GM12878 (cell line): Measurements from ENCODE around the gene ATF7IP. TPM values are rescaled to one million over a fixed set of nuclear protein-coding genes. Genes with fewer than 3 reads are reported as not detected.

ENCODE experiments used
- ATAC-seq: fragments of 200-7000 bp; cut with Tn5 transposase; 3 replicates; pipeline ENCODE4 v1.9.1; 2020; ENCODE audit warnings: mild to moderate bottlenecking, moderate library complexity
- BruUV-seq: library from RNA; stranded (reverse); fragments of 400-500 nt; replicated peaks from 2 replicates; lab custom pipeline; 2021; lab: Mats Ljungman, UMichigan
- CTCF ChIA-PET: fragments of 300-600 bp; sonication (Branson Sonifier 250); formaldehyde crosslinking; extraction: SDS; loops from one replicate; lab custom pipeline; 2021; ENCODE audit warnings: inconsistent platforms; lab: Yijun Ruan, JAX
- POLR2A ChIA-PET: fragments of 350-600 bp; formaldehyde crosslinking; extraction: SDS; loops from one replicate; lab custom pipeline; 2021; ENCODE audit warnings: inconsistent platforms; lab: Charles Lee
- RAD21 ChIA-PET: fragments of 300-600 bp; sonication (Branson Sonifier 250); formaldehyde crosslinking; loops from one replicate; lab custom pipeline; 2023; ENCODE audit warnings: antibody characterized with exemption; ENCODE audit not compliant: unreplicated experiment; lab: Charles Lee
- SMC1A ChIA-PET: fragments of 300-600 bp; sonication (Branson Sonifier 250); formaldehyde crosslinking; loops from one replicate; lab custom pipeline; 2023; ENCODE audit not compliant: unreplicated experiment, uncharacterized antibody; lab: Charles Lee
- DNase-seq: peaks from one replicate; pipeline ENCODE4 v3.0.0-alpha.2; 2011; ENCODE audit warnings: low read depth, low spot score
- FAIRE-seq: peaks from 3 replicates; lab custom pipeline; 2011; peaks lifted over from hg19 to GRCh38; lab: Jason Lieb, UNC
- H2AFZ ChIP-seq: 2 replicates; pipeline ENCODE4 v1.6.0; 2011; ENCODE audit warnings: low read depth, low read length, control low read depth; ENCODE audit not compliant: control insufficient read depth
- H3K27ac ChIP-seq: 2 replicates; pipeline ENCODE4 v1.5.1; 2011; ENCODE audit warnings: control low read depth; ENCODE audit not compliant: control insufficient read depth, insufficient read depth
- H3K27me3 ChIP-seq, 2 experiments: replicated peaks in 1 of 2; 2 replicates each; pipeline versions ENCODE4 v1.6.0 to v1.6.1; 2011; ENCODE audit warnings: low read length in 1 of 2; ENCODE audit not compliant: control insufficient read depth in 2 of 2, insufficient read depth in 2 of 2
- H3K36me3 ChIP-seq, 2 experiments: 2 replicates each; pipeline ENCODE4 v1.5.1; 2011; ENCODE audit warnings: low read length in 1 of 2; ENCODE audit not compliant: control insufficient read depth in 2 of 2, insufficient read depth in 2 of 2
- H3K4me1 ChIP-seq: 2 replicates; pipeline ENCODE4 v1.6.1; 2011; ENCODE audit warnings: mild to moderate bottlenecking, low read length, moderate library complexity, mixed read lengths; ENCODE audit not compliant: control insufficient read depth, insufficient read depth
- H3K4me2 ChIP-seq: 2 replicates; pipeline ENCODE4 v1.6.0; 2011; ENCODE audit warnings: control low read depth; ENCODE audit not compliant: control insufficient read depth, insufficient read depth
- H3K4me3 ChIP-seq: fragments of 200-600 bp; sonication (generic); 2 replicates; pipeline ENCODE4 v1.5.1; 2016
- H3K79me2 ChIP-seq: 2 replicates; pipeline ENCODE4 v1.6.0; 2011; ENCODE audit warnings: low read length; ENCODE audit not compliant: control insufficient read depth, insufficient read depth
- H3K9ac ChIP-seq: 2 replicates; pipeline ENCODE4 v1.8.0; 2011; ENCODE audit warnings: low read length, control low read depth, mixed read lengths; ENCODE audit not compliant: control insufficient read depth, insufficient read depth
- H3K9me3 ChIP-seq: replicated peaks from 3 replicates; pipeline ENCODE4 v1.5.1; 2011; ENCODE audit warnings: mild to moderate bottlenecking, low read length; ENCODE audit not compliant: control insufficient read depth, insufficient read depth
- H4K20me1 ChIP-seq: 2 replicates; pipeline ENCODE4 v1.6.0; 2011; ENCODE audit not compliant: control insufficient read depth, insufficient read depth
- JUNB ChIP-seq: IDR thresholded peaks from 2 replicates; pipeline ENCODE4 v1.6.1; 2016; ENCODE audit warnings: antibody characterized with exemption, mild to moderate bottlenecking
- NFYA ChIP-seq: IDR thresholded peaks from 2 replicates; pipeline ENCODE4 v1.6.1; 2011; ENCODE audit warnings: low read depth, mild to moderate bottlenecking, low read length, improper control_type of control experiment, borderline replicate concordance
- NR2F1 ChIP-seq: fragments of 450-650 bp; conservative IDR thresholded peaks from 2 replicates; pipeline ENCODE4 v1.6.1; 2017; ENCODE audit warnings: mild to moderate bottlenecking
- PML ChIP-seq: IDR thresholded peaks from 2 replicates; pipeline ENCODE4 v1.6.1; 2012; ENCODE audit warnings: low read length, inconsistent platforms
- SMAD1 ChIP-seq: fragments of 450-650 bp; IDR thresholded peaks from 2 replicates; pipeline ENCODE4 v1.6.1; 2018; ENCODE audit warnings: mild to moderate bottlenecking, low read depth; ENCODE audit not compliant: partially characterized antibody
- TCF7 ChIP-seq: IDR thresholded peaks from 2 replicates; pipeline ENCODE4 v1.6.1; 2014; ENCODE audit warnings: antibody characterized with exemption, borderline replicate concordance
- ZNF622 ChIP-seq: fragments of 450-650 bp; IDR thresholded peaks from 2 replicates; pipeline ENCODE4 v1.6.1; 2017; ENCODE audit warnings: mild to moderate bottlenecking, inconsistent platforms
- ZZZ3 ChIP-seq: IDR thresholded peaks from 2 replicates; pipeline ENCODE4 v1.6.1; 2011; ENCODE audit warnings: low read depth; ENCODE audit not compliant: control insufficient read depth, insufficient read length
- WGBS: methylation state at CpG from one replicate; pipeline ENCODE4 v1.1.6; 2016; ENCODE audit warnings: low lambda C conversion rate; ENCODE audit not compliant: insufficient replicate concordance, insufficient coverage; ENCODE audit errors: missing lambda C conversion rate; 5-methylcytosine and 5-hydroxymethylcytosine counted together
- in situ Hi-C: fragments of 300-500 bp; cut with MboI; formaldehyde crosslinking; loops from 9 replicates; pipeline ENCODE4 v1.14.3; 2018; ENCODE audit warnings: mixed read lengths
- intact Hi-C: fragments of 100-400 bp; cut with micrococcal nuclease; formaldehyde crosslinking; loops from one replicate; pipeline ENCODE4 v1.14.2; 2022; ENCODE audit not compliant: unreplicated experiment
- polyA plus RNA-seq, 11 experiments: library from polyadenylated mRNA; depleted of rRNA in 4 of 11; unstranded in 6 of 11; stranded (reverse) in 5 of 11; fragments of >200 nt; fragmentation: Nextera tagmentation in 4 of 11; fragmentation: Illumina TruSeq in 1 of 11; extraction: Ambion mirVana in 4 of 11; extraction: Trizol in 1 of 11; gene quantifications; 1 replicate in 1 of 11; 2 replicates in 10 of 11; pipeline versions ENCODE4 v1.2.1 to v1.2.3, GENCODE V29; 2011 to 2016; ENCODE audit warnings: inconsistent platforms in 2 of 11, missing spikeins in 2 of 11, low read depth in 1 of 11
- total RNA-seq, 4 experiments: library from RNA; depleted of rRNA in 3 of 4; stranded (reverse); fragments of >200 nt in 3 of 4; fragmentation: Illumina TruSeq in 1 of 4; extraction: Trizol in 1 of 4; gene quantifications; 2 replicates each; pipeline versions ENCODE4 v1.2.1 to v1.2.3, GENCODE V29; 2013 to 2021
- TF ChIP-seq, protein P1 (sequence below): fragments of 450-650 bp; IDR thresholded peaks from 2 replicates; pipeline ENCODE4 v1.6.1; 2017; ENCODE audit warnings: low read depth, mild to moderate bottlenecking, moderate library complexity
- TF ChIP-seq, protein P2 (sequence below): fragments of 450-650 bp; IDR thresholded peaks from 2 replicates; pipeline ENCODE4 v1.6.1; 2017; ENCODE audit warnings: mild to moderate bottlenecking, low read depth, inconsistent platforms; ENCODE audit not compliant: poor library complexity, severe bottlenecking
- TF ChIP-seq, protein P3 (sequence below): fragments of 450-650 bp; IDR thresholded peaks from 2 replicates; pipeline ENCODE4 v1.6.1; 2016; ENCODE audit warnings: mild to moderate bottlenecking
- TF ChIP-seq, protein P4 (sequence below): fragments of 450-650 bp; IDR thresholded peaks from 2 replicates; pipeline ENCODE4 v1.6.1; 2016; ENCODE audit warnings: mild to moderate bottlenecking

ATF7IP gene
- total and polyA plus RNA-seq, 10 of the 15 experiments (the other 5 are each of a cell fraction or from before 2014, with no cell fraction given): 6.2 to 66.6 (median 29.3) TPM

DNA sequence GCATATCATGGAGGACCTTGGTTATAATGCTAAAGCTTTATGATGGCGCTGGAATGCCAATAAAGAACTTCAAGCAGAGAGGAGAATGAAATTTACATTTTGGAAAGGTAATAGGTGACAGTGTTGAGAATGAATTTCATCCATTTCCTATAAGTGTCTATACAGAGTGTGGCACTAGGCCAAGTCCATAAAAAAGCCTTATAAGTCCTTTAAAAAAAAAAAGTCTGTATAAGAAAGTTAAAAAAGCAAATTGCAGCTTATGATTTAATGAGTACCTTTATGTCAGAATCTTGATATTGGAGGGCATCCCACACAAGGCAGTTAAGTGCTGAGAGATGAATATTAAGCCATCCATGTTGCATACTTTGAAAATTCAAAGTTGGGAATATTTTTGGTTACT, 62.4 kb downstream of the ATF7IP start:
- Histone ChIP-seq H2AFZ (no peak overlapping the region), H3K4me3 (no peak overlapping the region), H3K9me3 (peaks cover 21% of the 10 kb centered on the region), H4K20me1 (no peaks in the 10 kb centered on the region), H3K4me2 (no peak overlapping the region), H3K27ac (no peak overlapping the region), H3K27me3 (no peaks in the 10 kb centered on the region), H3K9ac (no peak overlapping the region), H3K79me2 (peaks cover 36% of the 10 kb centered on the region), H3K36me3 (peaks cover 4 to 20% of the 10 kb centered on the region in 2 experiments; a peak in 3 of 4 replicates), H3K4me1 (no peaks in the 10 kb centered on the region)
- CTCF ChIA-PET: interaction anchor here (0.7 to 1.7 kb wide), 6 partner anchors 33 to 242 kb away, joined by 3 to 4 read pairs (median 3); no protein-coding TSS in a partner anchor
- ATAC-seq (no peak), DNase-seq (no peak), FAIRE-seq (no peak)
- intact Hi-C loops (no loop called here), in situ Hi-C loops (no loop called here)
- RAD21 ChIA-PET: interaction anchor here (0.6 to 0.9 kb wide), 2 partner anchors 33 to 257 kb away, joined by 3 read pairs; no protein-coding TSS in a partner anchor
- SMC1A ChIA-PET: interaction anchor here (0.8 to 2.1 kb wide), 2 partner anchors 11 to 32 kb away, joined by 3 to 5 read pairs; no protein-coding TSS in a partner anchor
- BruUV-seq: no TSS peak
- TF ChIP-seq ZNF622 (no peak), NFYA (no peak), SMAD1 (no peak), PML (no peak), TCF7 (no peak), ZZZ3 (no peak), NR2F1 (no peak), JUNB (no peak)
- TF ChIP-seq, protein P1, sequence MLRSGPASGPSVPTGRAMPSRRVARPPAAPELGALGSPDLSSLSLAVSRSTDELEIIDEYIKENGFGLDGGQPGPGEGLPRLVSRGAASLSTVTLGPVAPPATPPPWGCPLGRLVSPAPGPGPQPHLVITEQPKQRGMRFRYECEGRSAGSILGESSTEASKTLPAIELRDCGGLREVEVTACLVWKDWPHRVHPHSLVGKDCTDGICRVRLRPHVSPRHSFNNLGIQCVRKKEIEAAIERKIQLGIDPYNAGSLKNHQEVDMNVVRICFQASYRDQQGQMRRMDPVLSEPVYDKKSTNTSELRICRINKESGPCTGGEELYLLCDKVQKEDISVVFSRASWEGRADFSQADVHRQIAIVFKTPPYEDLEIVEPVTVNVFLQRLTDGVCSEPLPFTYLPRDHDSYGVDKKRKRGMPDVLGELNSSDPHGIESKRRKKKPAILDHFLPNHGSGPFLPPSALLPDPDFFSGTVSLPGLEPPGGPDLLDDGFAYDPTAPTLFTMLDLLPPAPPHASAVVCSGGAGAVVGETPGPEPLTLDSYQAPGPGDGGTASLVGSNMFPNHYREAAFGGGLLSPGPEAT: no peak
- TF ChIP-seq, protein P2, sequence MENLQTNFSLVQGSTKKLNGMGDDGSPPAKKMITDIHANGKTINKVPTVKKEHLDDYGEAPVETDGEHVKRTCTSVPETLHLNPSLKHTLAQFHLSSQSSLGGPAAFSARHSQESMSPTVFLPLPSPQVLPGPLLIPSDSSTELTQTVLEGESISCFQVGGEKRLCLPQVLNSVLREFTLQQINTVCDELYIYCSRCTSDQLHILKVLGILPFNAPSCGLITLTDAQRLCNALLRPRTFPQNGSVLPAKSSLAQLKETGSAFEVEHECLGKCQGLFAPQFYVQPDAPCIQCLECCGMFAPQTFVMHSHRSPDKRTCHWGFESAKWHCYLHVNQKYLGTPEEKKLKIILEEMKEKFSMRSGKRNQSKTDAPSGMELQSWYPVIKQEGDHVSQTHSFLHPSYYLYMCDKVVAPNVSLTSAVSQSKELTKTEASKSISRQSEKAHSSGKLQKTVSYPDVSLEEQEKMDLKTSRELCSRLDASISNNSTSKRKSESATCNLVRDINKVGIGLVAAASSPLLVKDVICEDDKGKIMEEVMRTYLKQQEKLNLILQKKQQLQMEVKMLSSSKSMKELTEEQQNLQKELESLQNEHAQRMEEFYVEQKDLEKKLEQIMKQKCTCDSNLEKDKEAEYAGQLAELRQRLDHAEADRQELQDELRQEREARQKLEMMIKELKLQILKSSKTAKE: no peak
- TF ChIP-seq, protein P3, sequence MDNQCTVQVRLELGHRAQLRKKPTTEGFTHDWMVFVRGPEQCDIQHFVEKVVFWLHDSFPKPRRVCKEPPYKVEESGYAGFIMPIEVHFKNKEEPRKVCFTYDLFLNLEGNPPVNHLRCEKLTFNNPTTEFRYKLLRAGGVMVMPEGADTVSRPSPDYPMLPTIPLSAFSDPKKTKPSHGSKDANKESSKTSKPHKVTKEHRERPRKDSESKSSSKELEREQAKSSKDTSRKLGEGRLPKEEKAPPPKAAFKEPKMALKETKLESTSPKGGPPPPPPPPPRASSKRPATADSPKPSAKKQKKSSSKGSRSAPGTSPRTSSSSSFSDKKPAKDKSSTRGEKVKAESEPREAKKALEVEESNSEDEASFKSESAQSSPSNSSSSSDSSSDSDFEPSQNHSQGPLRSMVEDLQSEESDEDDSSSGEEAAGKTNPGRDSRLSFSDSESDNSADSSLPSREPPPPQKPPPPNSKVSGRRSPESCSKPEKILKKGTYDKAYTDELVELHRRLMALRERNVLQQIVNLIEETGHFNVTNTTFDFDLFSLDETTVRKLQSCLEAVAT: no peak
- TF ChIP-seq, protein P4, sequence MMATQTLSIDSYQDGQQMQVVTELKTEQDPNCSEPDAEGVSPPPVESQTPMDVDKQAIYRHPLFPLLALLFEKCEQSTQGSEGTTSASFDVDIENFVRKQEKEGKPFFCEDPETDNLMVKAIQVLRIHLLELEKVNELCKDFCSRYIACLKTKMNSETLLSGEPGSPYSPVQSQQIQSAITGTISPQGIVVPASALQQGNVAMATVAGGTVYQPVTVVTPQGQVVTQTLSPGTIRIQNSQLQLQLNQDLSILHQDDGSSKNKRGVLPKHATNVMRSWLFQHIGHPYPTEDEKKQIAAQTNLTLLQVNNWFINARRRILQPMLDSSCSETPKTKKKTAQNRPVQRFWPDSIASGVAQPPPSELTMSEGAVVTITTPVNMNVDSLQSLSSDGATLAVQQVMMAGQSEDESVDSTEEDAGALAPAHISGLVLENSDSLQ: no peak
- POLR2A ChIA-PET: interaction anchor here (1.0 kb wide), 1 partner anchor 62 kb away, joined by 3 read pairs; the partner anchor contains the start of gene ATF7IP
- WGBS: 100% methylated on average over 1 of the region's 1 CpG
